HepG2 (cell line): ENCODE data around the gene SMPD1. TPM values are rescaled to one million over a fixed set of nuclear protein-coding genes. Genes with fewer than 3 reads are reported as not detected.

Source experiments
- ATAC-seq: fragments of 200-7000 bp; cut with Tn5 transposase; 3 replicates; pipeline ENCODE4 v1.9.1; 2020; ENCODE audit warnings: mild to moderate bottlenecking, moderate library complexity
- BruUV-seq: library from RNA; stranded (reverse); fragments of 400-500 nt; replicated peaks from 2 replicates; lab custom pipeline; 2021; lab: Mats Ljungman, UMichigan
- CTCF ChIA-PET: fragments of 300-600 bp; formaldehyde crosslinking; extraction: SDS; loops from one replicate; lab custom pipeline; 2021; ENCODE audit warnings: low total read pairs, inconsistent platforms, low intra/inter-chr PET ratio; lab: Yijun Ruan, JAX
- POLR2A ChIA-PET: fragments of 350-600 bp; sonication (Branson Sonifier 250); formaldehyde crosslinking; loops from one replicate; lab custom pipeline; 2020; ENCODE audit warnings: antibody characterized with exemption, inconsistent platforms; lab: Yijun Ruan, JAX
- DNase-seq: peaks from one replicate; pipeline ENCODE4 v3.0.0-alpha.2; 2015; ENCODE audit warnings: low spot score
- FAIRE-seq: peaks from 3 replicates; lab custom pipeline; 2011; peaks lifted over from hg19 to GRCh38; lab: Jason Lieb, UNC
- H2AFZ ChIP-seq: one replicate; pipeline ENCODE4 v1.6.1; 2011; ENCODE audit warnings: low read length, inconsistent platforms
- H3K27ac ChIP-seq: fragments of 300-600 bp; 3 replicates; pipeline ENCODE4 v1.8.0; 2011; ENCODE audit warnings: mixed run types, mild to moderate bottlenecking, mixed read lengths, low read length, inconsistent platforms; ENCODE audit not compliant: insufficient read depth; ENCODE audit errors: extremely low read length
- H3K27me3 ChIP-seq, 2 experiments: fragments of 200-600 bp in 1 of 2; 2 replicates in 1 of 2; 3 replicates in 1 of 2; pipeline versions ENCODE4 v1.6.0 to v1.8.0; 2011; ENCODE audit warnings: low read length in 2 of 2, mild to moderate bottlenecking in 2 of 2, moderate library complexity in 2 of 2, inconsistent platforms in 1 of 2; ENCODE audit not compliant: insufficient read depth in 2 of 2, control insufficient read depth in 1 of 2
- H3K36me3 ChIP-seq, 2 experiments: fragments of 200-600 bp in 1 of 2; replicated peaks in 1 of 2; 2 replicates in 1 of 2; 3 replicates in 1 of 2; pipeline versions ENCODE4 v1.5.1 to v1.8.0; 2011; ENCODE audit warnings: low read length in 2 of 2, inconsistent platforms in 1 of 2; ENCODE audit not compliant: insufficient read depth in 2 of 2, control insufficient read depth in 1 of 2
- H3K4me1 ChIP-seq: 2 replicates; pipeline ENCODE4 v1.5.1; 2012; ENCODE audit warnings: low read length, inconsistent platforms; ENCODE audit not compliant: insufficient read depth
- H3K4me2 ChIP-seq: 2 replicates; pipeline ENCODE4 v1.6.0; 2011; ENCODE audit warnings: low read depth, low read length, inconsistent platforms
- H3K4me3 ChIP-seq, 3 experiments: fragments of 200-600 bp in 1 of 3; sonication (generic), shearing (Covaris generic) in 1 of 3; replicated peaks in 1 of 3; 2 replicates each; pipeline ENCODE4 v1.5.1; 2011 to 2016; ENCODE audit warnings: low read length in 3 of 3, inconsistent platforms in 2 of 3, low read depth in 2 of 3, mild to moderate bottlenecking in 2 of 3, control low read depth in 1 of 3, mixed read lengths in 1 of 3; ENCODE audit not compliant: insufficient read depth in 1 of 3
- H3K79me2 ChIP-seq: one replicate; pipeline ENCODE4 v1.6.1; 2011; ENCODE audit warnings: low read length, inconsistent platforms; ENCODE audit not compliant: insufficient read depth
- H3K9ac ChIP-seq: 2 replicates; pipeline ENCODE4 v1.6.0; 2011; ENCODE audit warnings: mild to moderate bottlenecking, low read depth, low read length, inconsistent platforms; ENCODE audit not compliant: insufficient read depth
- H3K9me3 ChIP-seq: 2 replicates; pipeline ENCODE4 v1.5.1; 2012; ENCODE audit warnings: mild to moderate bottlenecking, low read length
- H4K20me1 ChIP-seq: 2 replicates; pipeline ENCODE4 v1.6.0; 2011; ENCODE audit warnings: inconsistent platforms, mild to moderate bottlenecking, low read length, moderate library complexity; ENCODE audit not compliant: insufficient read depth
- HHEX ChIP-seq: IDR thresholded peaks from 2 replicates; pipeline ENCODE4 v1.6.1; 2016; ENCODE audit warnings: control low read depth
- MTF1 ChIP-seq: sonication (generic); formaldehyde crosslinking; IDR thresholded peaks from 2 replicates; pipeline ENCODE4 v1.5.0; 2020; ENCODE audit warnings: missing genetic modification reagents
- RFXAP ChIP-seq: sonication (generic); formaldehyde crosslinking; IDR thresholded peaks from 2 replicates; pipeline ENCODE4 v1.4.0; 2020; ENCODE audit warnings: missing genetic modification reagents, borderline replicate concordance
- YY1 ChIP-seq: IDR thresholded peaks from 2 replicates; pipeline ENCODE4 v1.6.1; 2011; ENCODE audit warnings: low read length, low read depth, moderate library complexity, mild to moderate bottlenecking; ENCODE audit not compliant: insufficient read depth, insufficient replicate concordance
- ZFP41 ChIP-seq: sonication (generic); formaldehyde crosslinking; IDR thresholded peaks from 2 replicates; pipeline ENCODE4 v1.4.0; 2020; ENCODE audit warnings: mild to moderate bottlenecking, missing genetic modification reagents, borderline replicate concordance
- ZNF362 ChIP-seq: sonication (generic); formaldehyde crosslinking; IDR thresholded peaks from 2 replicates; pipeline ENCODE4 v1.4.0; 2020; ENCODE audit warnings: missing genetic modification reagents, mild to moderate bottlenecking, borderline replicate concordance
- ZNF574 ChIP-seq: sonication (generic); formaldehyde crosslinking; IDR thresholded peaks from 2 replicates; pipeline ENCODE4 v1.4.0; 2020; ENCODE audit warnings: missing genetic modification reagents
- ZNF580 ChIP-seq: IDR thresholded peaks from 2 replicates; pipeline ENCODE4 v1.6.1; 2016; ENCODE audit warnings: low read depth, borderline replicate concordance
- WGBS: methylation state at CpG from one replicate; pipeline ENCODE4 v1.1.6; 2017; ENCODE audit warnings: low lambda C conversion rate; 5-methylcytosine and 5-hydroxymethylcytosine counted together
- in situ Hi-C: cut with HindIII; loops from 2 replicates; pipeline ENCODE4 v1.10.0; 2017; ENCODE audit warnings: low pct_unique_long_range_greater_than_20kb; ENCODE audit not compliant: extremely low pct_ligation_motif_present
- intact Hi-C: fragments of 100-400 bp; cut with micrococcal nuclease; formaldehyde crosslinking; loops from one replicate; pipeline ENCODE4 v1.10.0; 2022; ENCODE audit not compliant: unreplicated experiment
- polyA plus RNA-seq, 8 experiments: library from polyadenylated mRNA; depleted of rRNA in 3 of 8; stranded (reverse) in 7 of 8; unstranded in 1 of 8; fragments of >200 nt; fragmentation: Illumina TruSeq in 4 of 8; extraction: Trizol in 4 of 8; gene quantifications; 2 replicates each; pipeline versions ENCODE4 v1.2.1 to v1.2.3, GENCODE V29; 2011 to 2016; ENCODE audit warnings: low read depth in 4 of 8, missing spikeins in 1 of 8, mixed read lengths in 1 of 8; ENCODE audit not compliant: insufficient read depth in 1 of 8
- total RNA-seq, 5 experiments: library from RNA; depleted of rRNA; stranded (reverse); fragments of >200 nt; fragmentation: Illumina TruSeq; extraction: Trizol; gene quantifications; 2 replicates each; pipeline ENCODE4 v1.2.3, GENCODE V29; 2016; ENCODE audit warnings: low read depth in 1 of 5
- TF ChIP-seq, protein P1 (sequence below): sonication (generic); formaldehyde crosslinking; IDR thresholded peaks from 2 replicates; pipeline ENCODE4 v1.8.0; 2022; ENCODE audit warnings: missing genetic modification reagents, mild to moderate bottlenecking, moderate library complexity, borderline replicate concordance
- TF ChIP-seq, protein P2 (sequence below): fragments of 450-650 bp; IDR thresholded peaks from 2 replicates; pipeline ENCODE4 v1.6.1; 2017
- TF ChIP-seq, protein P3 (sequence below): sonication (generic); formaldehyde crosslinking; IDR thresholded peaks from 2 replicates; pipeline ENCODE4 v1.9.0; 2021; ENCODE audit warnings: missing genetic modification reagents, mild to moderate bottlenecking, borderline replicate concordance

SMPD1 gene
- total and polyA plus RNA-seq, 2 of the 13 experiments (the other 11 are each of a cell fraction or from before 2014, with no cell fraction given): 6.3 to 8.4 TPM

DNA sequence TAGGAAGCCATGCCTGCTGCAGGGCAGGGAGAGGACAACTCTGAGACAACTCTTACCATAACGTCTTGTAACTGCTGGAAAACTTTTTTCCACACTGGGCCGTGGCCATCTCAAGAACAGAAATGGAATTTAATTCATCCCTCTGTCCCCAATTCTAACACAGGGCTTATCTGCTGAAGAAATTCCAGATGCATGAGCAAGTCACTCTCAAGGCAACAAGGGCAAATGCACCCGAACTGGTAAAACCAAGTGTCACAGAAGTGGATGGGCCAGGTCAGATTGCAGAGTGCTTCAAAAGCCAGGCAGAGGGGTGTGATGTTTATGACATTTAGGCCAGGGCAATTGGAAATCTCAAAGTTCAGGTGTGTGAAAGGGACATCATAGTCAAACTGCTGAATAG lies 7.4 kb downstream of the SMPD1 start (continued):
- TF ChIP-seq ZNF580 (CRISPR knock-in tag): no peak
- TF ChIP-seq, protein P1, sequence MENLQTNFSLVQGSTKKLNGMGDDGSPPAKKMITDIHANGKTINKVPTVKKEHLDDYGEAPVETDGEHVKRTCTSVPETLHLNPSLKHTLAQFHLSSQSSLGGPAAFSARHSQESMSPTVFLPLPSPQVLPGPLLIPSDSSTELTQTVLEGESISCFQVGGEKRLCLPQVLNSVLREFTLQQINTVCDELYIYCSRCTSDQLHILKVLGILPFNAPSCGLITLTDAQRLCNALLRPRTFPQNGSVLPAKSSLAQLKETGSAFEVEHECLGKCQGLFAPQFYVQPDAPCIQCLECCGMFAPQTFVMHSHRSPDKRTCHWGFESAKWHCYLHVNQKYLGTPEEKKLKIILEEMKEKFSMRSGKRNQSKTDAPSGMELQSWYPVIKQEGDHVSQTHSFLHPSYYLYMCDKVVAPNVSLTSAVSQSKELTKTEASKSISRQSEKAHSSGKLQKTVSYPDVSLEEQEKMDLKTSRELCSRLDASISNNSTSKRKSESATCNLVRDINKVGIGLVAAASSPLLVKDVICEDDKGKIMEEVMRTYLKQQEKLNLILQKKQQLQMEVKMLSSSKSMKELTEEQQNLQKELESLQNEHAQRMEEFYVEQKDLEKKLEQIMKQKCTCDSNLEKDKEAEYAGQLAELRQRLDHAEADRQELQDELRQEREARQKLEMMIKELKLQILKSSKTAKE (CRISPR knock-in tag): no peak

DNA sequence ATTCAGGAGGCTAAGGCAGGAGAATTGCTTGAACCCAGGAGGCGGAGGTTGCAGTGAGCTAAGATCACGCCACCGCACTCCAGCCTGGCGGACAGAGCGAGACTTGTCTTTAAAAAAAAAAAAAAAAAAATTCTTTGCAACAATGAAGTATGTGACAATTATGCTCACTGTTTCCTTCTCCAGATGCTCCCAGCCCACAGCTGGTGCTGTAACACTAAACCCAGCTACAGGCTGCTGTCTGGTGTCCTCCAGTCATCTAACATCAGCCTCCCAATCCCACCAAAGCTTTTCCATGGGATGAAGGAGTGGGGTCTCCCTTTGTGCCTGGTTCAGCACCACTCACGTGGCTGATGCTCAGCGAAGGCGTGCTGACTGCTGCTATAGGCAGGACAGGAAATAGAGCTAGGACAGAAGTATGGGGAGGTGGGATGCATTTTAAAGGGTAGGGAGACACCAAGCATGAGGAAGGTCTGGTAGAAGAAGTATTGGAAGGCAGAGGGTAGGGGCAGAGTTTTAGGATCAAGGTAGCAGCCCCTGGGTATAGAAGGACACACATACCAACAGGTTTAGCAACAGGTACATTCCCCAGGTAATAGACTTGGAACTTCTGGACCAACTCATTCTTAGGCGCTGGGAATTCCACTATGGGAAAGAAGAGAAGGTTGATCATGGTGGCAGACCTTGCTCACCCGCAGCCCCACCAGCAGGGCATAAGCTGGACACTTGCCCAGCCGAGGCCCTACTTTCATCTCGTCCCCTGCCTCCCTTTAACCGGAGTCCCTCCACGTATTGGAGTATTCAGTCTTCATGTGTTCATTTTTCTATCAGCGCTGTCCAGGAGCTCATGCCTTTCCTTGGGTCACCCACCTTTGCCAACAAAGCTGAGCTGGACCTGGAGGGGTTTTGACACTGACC lies 10.4 kb downstream of the SMPD1 start:
- no peak overlapping the region for H3K4me2 ChIP-seq
- H3K36me3 ChIP-seq: no peaks in the 10 kb centered on the region
- no peak overlapping the region for H3K9ac ChIP-seq
- CTCF ChIA-PET: no interaction called here
- H3K27ac ChIP-seq: no peak overlapping the region
- FAIRE-seq: no peak
- 89% methylated on average over 14 of the region's 15 CpGs for WGBS
- POLR2A ChIA-PET: interaction anchor here (2.8 kb wide), 1 partner anchor 10 kb away, joined by 16 read pairs; the partner anchor contains the start of gene SMPD1
- no peaks in the 10 kb centered on the region for H3K79me2 ChIP-seq
- H3K27me3 ChIP-seq: peaks cover 0 to 3% of the 10 kb centered on the region in 2 experiments; a peak in 1 of 5 replicates
- in situ Hi-C loops (no loop called here), intact Hi-C loops (no loop called here)
- peaks cover 22% of the 10 kb centered on the region for H3K4me1 ChIP-seq
- H3K4me3 ChIP-seq: no peak overlapping the region
- no peak overlapping the region for H2AFZ ChIP-seq
- no peaks in the 10 kb centered on the region for H4K20me1 ChIP-seq
- ATAC-seq: no peak
- BruUV-seq: no TSS peak
- DNase-seq: no peak
- no peaks in the 10 kb centered on the region for H3K9me3 ChIP-seq
- TF ChIP-seq MTF1 (CRISPR knock-in tag) (no peak), RFXAP (CRISPR knock-in tag) (no peak), YY1 (no peak), HHEX (CRISPR knock-in tag) (no peak), ZNF362 (CRISPR knock-in tag) (no peak), ZFP41 (CRISPR knock-in tag) (no peak), ZNF574 (CRISPR knock-in tag) (no peak)
- TF ChIP-seq, protein P2, sequence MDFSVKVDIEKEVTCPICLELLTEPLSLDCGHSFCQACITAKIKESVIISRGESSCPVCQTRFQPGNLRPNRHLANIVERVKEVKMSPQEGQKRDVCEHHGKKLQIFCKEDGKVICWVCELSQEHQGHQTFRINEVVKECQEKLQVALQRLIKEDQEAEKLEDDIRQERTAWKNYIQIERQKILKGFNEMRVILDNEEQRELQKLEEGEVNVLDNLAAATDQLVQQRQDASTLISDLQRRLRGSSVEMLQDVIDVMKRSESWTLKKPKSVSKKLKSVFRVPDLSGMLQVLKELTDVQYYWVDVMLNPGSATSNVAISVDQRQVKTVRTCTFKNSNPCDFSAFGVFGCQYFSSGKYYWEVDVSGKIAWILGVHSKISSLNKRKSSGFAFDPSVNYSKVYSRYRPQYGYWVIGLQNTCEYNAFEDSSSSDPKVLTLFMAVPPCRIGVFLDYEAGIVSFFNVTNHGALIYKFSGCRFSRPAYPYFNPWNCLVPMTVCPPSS: no peak
- TF ChIP-seq, protein P3, sequence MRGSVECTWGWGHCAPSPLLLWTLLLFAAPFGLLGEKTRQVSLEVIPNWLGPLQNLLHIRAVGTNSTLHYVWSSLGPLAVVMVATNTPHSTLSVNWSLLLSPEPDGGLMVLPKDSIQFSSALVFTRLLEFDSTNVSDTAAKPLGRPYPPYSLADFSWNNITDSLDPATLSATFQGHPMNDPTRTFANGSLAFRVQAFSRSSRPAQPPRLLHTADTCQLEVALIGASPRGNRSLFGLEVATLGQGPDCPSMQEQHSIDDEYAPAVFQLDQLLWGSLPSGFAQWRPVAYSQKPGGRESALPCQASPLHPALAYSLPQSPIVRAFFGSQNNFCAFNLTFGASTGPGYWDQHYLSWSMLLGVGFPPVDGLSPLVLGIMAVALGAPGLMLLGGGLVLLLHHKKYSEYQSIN (CRISPR knock-in tag): no peak
